Endothelial cell (in vitro differentiated cells): ENCODE measurements around the gene LARP1. TPM values are rescaled to one million over a fixed set of nuclear protein-coding genes. Genes with fewer than 3 reads are reported as not detected.

Source experiments
- DNase-seq: peaks from one replicate; pipeline ENCODE4 v3.0.0; 2021; ENCODE audit warnings: low spot score
- H3K27ac Mint-ChIP-seq: one replicate; pipeline ENCODE4 v1.8.0; 2021; ENCODE audit warnings: mixed read lengths, inconsistent platforms; ENCODE audit not compliant: unreplicated experiment
- H3K27me3 Mint-ChIP-seq: one replicate; pipeline ENCODE4 v1.8.0; 2021; ENCODE audit warnings: mild to moderate bottlenecking, moderate library complexity, mixed read lengths, inconsistent platforms; ENCODE audit not compliant: unreplicated experiment
- H3K36me3 Mint-ChIP-seq: one replicate; pipeline ENCODE4 v1.8.0; 2021; ENCODE audit warnings: mild to moderate bottlenecking, low read depth, mixed read lengths, inconsistent platforms; ENCODE audit not compliant: unreplicated experiment
- H3K4me1 Mint-ChIP-seq: one replicate; pipeline ENCODE4 v1.8.0; 2021; ENCODE audit warnings: mild to moderate bottlenecking, mixed read lengths, inconsistent platforms; ENCODE audit not compliant: unreplicated experiment
- H3K4me3 Mint-ChIP-seq: one replicate; pipeline ENCODE4 v1.8.0; 2021; ENCODE audit warnings: mild to moderate bottlenecking, mixed read lengths, inconsistent platforms; ENCODE audit not compliant: unreplicated experiment
- H3K9me3 Mint-ChIP-seq: one replicate; pipeline ENCODE4 v1.8.0; 2021; ENCODE audit warnings: mixed read lengths, inconsistent platforms; ENCODE audit not compliant: unreplicated experiment
- total RNA-seq: library from RNA; stranded (reverse); fragmentation: NEBNext Ultra II Directional; extraction: Animal tissue kit (Norgen Biotek cat#: 25700); gene quantifications from one replicate; pipeline ENCODE4 v1.2.1, GENCODE V29; 2021; ENCODE audit not compliant: unreplicated experiment
- TF ChIP-seq, protein P1 (sequence below): fragments of 200-600 bp; sonication (generic); IDR thresholded peaks from one replicate; pipeline ENCODE4 v1.5.0; 2021; ENCODE audit warnings: antibody characterized with exemption; ENCODE audit not compliant: unreplicated experiment

Gene LARP1
- total RNA-seq, 1 donor from 2014 or later = 198 TPM

DNA sequence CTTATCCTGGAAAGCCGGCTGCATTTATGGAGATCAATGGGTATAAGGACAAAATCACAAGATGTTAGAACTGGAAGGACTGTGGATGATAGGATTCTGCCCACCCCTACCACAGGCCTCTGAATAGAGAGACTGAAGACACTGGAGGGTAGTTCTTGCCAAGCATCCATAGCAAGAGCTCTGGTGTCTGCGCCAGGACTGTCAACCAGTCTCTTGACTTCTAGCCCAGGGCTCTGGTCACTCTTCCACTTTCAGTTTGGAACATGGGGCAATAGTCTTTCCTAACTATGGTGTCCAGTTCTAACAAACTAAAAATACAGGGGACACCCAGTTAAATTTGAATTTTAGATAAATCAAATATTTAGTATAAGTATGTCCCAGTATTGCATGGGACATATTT is 23.4 kb downstream of the LARP1 start:
- DNase-seq = no peak
- no peaks in the 10 kb centered on the region for H3K9me3 Mint-ChIP-seq
- H3K4me3 Mint-ChIP-seq = no peak overlapping the region
- TF ChIP-seq, protein P1, sequence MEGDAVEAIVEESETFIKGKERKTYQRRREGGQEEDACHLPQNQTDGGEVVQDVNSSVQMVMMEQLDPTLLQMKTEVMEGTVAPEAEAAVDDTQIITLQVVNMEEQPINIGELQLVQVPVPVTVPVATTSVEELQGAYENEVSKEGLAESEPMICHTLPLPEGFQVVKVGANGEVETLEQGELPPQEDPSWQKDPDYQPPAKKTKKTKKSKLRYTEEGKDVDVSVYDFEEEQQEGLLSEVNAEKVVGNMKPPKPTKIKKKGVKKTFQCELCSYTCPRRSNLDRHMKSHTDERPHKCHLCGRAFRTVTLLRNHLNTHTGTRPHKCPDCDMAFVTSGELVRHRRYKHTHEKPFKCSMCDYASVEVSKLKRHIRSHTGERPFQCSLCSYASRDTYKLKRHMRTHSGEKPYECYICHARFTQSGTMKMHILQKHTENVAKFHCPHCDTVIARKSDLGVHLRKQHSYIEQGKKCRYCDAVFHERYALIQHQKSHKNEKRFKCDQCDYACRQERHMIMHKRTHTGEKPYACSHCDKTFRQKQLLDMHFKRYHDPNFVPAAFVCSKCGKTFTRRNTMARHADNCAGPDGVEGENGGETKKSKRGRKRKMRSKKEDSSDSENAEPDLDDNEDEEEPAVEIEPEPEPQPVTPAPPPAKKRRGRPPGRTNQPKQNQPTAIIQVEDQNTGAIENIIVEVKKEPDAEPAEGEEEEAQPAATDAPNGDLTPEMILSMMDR = no peak
- no peak overlapping the region for H3K27ac Mint-ChIP-seq
- no peaks in the 10 kb centered on the region for H3K36me3 Mint-ChIP-seq
- peaks cover 25% of the 10 kb centered on the region for H3K4me1 Mint-ChIP-seq
- no peaks in the 10 kb centered on the region for H3K27me3 Mint-ChIP-seq

- DNase-seq = no peak
- TF ChIP-seq, protein P1 = no peak
- H3K36me3 Mint-ChIP-seq = no peaks in the 10 kb centered on the region
- peaks cover 28% of the 10 kb centered on the region for H3K4me1 Mint-ChIP-seq
- H3K27ac Mint-ChIP-seq = no peak overlapping the region
- no peaks in the 10 kb centered on the region for H3K27me3 Mint-ChIP-seq
- no peak overlapping the region for H3K4me3 Mint-ChIP-seq
- no peaks in the 10 kb centered on the region for H3K9me3 Mint-ChIP-seq
Observed at GRCh38 chr5:154779105-154779504, 23.9 kb downstream of the LARP1 start.

DNA sequence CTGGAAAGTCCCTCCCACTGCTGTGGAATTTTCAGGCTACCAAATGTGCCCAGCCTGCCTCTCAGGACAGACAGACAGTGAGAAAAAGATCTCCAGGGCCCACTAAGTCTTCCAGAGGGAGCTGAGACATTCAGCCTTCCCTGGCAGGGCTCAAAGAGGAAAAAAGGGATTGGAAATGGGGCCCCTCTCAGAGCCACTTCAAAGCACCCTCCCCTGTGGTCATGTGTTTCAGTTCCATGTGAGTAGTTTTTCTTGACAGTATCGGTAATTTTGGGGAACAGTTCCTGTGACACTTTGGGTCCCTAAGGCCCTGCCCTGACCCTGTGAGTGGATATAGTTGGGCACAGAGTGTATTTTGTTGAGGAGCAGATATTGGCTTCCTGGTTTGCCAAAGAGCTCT is 25.0 kb downstream of the LARP1 start:
- no peak overlapping the region for H3K4me3 Mint-ChIP-seq
- DNase-seq = no peak
- no peaks in the 10 kb centered on the region for H3K27me3 Mint-ChIP-seq
- H3K36me3 Mint-ChIP-seq = no peaks in the 10 kb centered on the region
- TF ChIP-seq, protein P1 = no peak
- H3K9me3 Mint-ChIP-seq = no peaks in the 10 kb centered on the region
- no peak overlapping the region for H3K27ac Mint-ChIP-seq
- H3K4me1 Mint-ChIP-seq = peaks cover 33% of the 10 kb centered on the region

DNA sequence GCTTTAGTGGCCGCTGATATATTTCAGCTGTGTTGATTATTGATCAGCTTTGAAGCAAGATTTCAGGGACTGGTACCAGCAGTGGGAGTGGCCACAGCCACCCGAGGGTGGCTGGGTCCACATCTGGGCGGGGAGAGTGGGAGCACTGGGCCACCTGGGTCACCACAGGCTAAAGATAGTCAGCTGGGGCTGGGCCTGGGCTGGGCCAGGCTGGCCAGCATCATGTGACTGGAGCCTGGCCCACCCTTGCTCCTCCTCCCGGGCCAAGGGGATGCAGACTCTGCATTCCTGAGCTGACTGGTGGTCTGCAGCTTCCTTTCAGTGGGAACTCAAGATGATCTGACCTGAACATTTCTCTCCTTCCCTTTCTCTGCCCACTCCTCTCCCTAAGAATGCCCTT is 27.1 kb downstream of the LARP1 start:
- H3K27me3 Mint-ChIP-seq = no peaks in the 10 kb centered on the region
- TF ChIP-seq, protein P1 = no peak
- H3K27ac Mint-ChIP-seq = no peak overlapping the region
- H3K4me3 Mint-ChIP-seq = no peak overlapping the region
- no peaks in the 10 kb centered on the region for H3K36me3 Mint-ChIP-seq
- no peak for DNase-seq
- H3K9me3 Mint-ChIP-seq = no peaks in the 10 kb centered on the region
- H3K4me1 Mint-ChIP-seq = peaks cover 48% of the 10 kb centered on the region

DNA sequence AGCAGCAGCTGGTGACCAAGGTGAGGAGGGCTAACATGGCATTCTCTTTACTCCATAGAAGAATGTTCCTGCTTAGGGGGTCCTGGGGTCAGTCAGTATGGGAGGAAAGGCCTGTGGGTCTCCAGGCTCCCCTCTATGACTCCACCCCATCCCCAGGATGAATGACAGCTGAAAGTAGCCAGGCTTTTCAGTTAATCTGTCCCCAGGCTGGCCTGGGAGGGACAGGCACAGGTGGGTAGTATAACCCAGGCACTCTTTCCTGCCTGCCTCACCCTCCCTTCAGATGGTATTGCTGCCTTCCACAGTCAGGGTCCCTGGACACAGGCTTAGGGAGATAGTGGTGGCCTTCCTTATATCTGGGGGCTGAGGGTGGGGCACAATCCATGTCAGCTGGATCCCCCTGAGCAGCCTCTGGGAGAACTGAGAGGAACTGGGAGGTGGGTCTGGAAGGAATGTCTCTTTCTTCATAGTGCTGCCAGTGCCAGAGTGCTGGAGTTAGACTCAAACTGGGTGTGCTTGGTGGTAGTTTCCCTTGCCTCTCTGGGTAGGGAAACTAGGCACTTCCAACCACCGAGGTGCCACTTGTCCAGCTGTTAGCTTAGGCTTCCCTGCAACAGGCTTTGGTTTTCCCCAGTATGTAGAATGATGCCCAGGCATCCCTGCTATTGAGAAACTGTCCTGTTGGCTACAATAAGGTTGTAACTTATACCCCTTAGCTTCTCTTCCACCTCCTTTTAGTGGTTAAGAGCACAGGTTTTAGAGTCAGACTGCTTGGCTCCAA is 27.8 kb downstream of the LARP1 start:
- no peak for DNase-seq
- Mint-ChIP-seq H3K4me1 (peaks cover 54% of the 10 kb centered on the region), H3K27ac (peak overlapping the region; percentile 36), H3K4me3 (no peak overlapping the region), H3K9me3 (no peaks in the 10 kb centered on the region), H3K36me3 (no peaks in the 10 kb centered on the region), H3K27me3 (no peaks in the 10 kb centered on the region)
- TF ChIP-seq, protein P1 = no peak
